Measurements from ENCODE around the gene HLA-DQB1. TPM values are rescaled to one million over a fixed set of nuclear protein-coding genes. Genes with fewer than 3 reads are reported as not detected.
"Not testable (repeated sequence)": the region's sequence is repeated elsewhere in the genome, so short reads cannot be mapped to it uniquely, and the experiment has no call there.

Gene HLA-DQB1
- total RNA-seq, 1 experiment from 2014 or later, result not detected

DNA sequence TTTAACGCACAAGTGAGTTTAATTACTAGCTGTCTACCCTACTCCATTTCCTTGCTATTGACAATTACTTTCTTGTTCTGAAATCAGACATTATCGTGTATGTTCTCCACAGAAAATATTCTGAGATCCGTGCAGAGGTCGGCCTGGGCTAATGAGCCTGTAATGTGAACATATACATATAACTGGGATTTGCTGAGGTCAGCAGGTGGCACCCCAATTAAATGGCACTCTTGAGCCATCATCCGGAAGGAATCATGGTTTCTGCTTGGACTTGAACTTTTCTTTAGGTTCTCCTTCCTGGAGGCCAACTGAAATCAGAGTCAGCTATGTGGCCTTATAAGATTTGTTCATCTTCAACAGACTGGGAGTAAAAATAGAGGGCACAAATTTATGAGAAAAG, 3.6 kb downstream of the HLA-DQB1 start:
- no peak for DNase-seq (ENCODE audit: low read depth)

DNA sequence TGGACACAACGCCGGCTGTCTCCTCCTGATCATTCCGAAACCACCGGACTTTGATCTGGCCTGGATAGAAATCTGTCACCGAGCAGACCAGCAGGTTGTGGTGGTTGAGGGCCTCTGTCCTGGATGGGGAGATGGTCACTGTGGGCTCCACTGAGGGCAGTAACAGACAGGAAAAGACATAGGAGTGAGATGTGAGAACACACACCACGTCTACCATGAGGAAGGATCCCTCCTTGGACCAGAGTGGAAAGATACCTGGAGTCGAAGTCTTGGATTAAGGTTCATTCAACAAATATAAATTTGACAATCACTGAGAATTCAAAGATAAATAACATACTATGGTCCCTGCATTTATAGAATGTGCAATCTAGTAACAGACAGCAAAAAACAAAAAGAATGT, 4.4 kb downstream of the HLA-DQB1 start:
- no peak for DNase-seq (ENCODE audit: low read depth)

DNA sequence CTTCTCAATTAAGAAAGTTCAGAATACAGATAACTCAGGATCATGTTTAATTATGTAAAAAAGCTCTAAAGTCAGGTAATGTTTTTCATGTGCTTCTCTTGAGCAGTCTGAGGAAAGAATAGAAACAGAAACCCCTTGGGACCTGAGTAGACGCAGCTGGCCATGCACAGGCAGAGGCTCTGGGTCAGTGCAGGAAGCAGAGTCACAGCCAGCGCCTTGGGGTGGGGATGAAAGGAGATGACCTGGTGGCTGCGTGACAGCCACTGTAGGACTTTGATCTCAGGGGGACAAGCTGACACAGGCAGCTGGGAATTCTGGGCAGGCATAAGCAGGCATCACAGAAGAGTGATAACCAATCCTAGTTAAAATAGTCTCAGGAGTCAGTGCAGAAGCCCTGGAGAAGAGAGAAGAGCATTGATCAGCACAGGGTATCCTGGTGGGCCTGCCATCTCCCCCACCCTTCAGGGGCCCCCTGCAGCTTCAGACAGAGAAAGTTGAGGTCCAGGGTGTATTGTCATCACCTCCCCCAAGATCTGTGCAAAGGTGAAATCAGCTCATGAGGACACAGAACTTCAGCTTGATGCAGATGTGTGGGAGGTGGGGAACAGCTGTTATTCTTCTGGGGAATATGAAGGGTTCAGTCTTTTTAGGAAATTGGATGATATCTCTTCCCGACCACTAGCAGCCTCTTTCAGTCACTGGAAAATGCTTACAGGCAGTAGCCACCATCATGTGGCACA, 6.4 kb downstream of the HLA-DQB1 start:
- no peak for DNase-seq (ENCODE audit: low read depth)

DNA sequence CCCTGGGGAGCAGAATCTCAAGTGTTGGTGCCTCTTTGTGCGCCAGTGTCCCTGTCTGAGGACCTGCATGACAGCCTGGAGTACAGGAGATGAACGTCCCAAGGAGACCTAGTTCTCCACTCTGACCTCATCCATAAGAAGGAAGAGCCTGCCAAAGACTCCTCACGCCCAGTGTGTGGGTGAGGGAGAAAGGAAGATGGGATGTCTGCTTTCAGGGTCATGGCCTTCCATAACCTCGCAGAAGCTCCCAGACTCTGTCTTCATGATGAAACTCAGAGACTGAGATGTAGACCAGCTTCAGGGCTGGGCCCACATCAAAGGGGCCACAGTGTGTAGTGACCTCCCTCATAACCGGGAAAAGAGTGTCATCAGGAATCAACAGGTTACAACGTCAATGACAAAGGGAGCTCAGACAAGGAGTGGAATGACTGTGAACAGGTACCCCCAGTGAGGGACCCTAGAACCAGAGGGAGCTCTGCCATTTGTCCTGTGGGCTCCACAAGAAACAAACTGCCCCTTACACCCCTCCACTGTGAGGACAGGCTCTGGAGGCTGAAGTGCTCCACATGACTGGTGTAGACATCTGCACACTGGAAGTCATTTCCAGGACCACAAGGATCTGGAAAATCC, 8.1 kb downstream of the HLA-DQB1 start:
- no peak for DNase-seq (ENCODE audit: low read depth)

DNA sequence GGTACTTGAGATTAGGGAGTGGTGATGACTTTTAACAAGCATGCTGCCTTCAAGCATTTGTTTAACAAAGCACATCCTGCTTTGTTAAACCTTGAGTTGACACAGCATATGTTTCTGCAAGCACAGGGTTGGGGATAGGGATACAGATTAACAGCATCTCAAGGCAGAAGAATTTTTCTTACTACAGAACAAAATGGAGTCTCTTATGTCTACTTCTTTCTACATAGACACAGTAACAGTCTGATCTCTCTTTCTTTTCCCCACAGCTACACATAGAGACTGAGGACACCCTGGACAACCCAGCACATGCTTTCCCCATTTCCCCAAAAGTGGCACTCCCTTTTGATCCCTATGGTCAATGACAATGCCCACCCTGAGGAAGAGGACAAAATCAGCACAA, 8.6 kb downstream of the HLA-DQB1 start:
- not testable (repeated sequence) for DNase-seq (ENCODE audit: low read depth)

DNA sequence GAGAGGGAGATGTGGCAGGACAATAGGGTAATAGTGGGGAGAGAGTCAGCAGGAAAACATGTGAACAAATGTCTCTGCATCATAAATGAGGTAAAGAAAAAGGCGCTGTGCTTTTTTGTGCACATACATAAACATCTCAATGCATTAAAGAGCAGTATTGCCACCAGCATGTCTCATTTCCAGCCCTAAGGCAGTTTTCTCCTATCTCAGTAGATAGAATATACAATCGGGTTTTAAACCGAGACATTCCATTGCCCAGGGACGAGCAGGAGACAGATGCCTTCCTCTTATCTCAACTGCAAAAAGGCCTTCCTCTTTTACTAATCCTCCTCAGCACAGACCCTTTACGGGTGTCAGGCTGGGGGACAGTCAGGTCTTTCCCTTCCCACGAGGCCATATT, 9.1 kb downstream of the HLA-DQB1 start:
- DNase-seq (ENCODE audit: low read depth), result not testable (repeated sequence)

DNA sequence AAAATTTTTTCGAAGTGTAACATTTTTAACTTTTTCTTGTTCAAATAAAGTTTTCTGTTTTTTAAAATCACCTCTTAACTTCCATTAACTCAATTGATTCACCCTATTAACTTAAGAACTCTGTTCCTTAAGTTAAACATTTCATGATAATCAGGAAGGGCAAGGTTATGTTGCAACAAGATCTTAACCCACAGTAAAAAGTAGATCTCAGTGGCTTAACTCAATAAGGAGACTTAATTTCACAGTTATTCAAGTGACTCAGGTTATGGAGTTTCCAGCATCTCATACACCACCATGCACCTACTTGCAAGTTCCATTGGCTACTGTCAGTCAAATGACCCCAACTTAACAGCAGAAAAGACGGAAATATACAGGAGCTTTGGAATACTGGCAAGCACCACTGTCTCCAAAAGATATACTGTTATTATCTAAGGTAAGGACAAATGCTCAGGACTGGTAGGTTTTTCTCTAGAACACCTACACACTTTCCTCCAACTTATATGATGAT, 11.2 kb downstream of the HLA-DQB1 start:
- no peak for DNase-seq (ENCODE audit: low read depth)

DNA sequence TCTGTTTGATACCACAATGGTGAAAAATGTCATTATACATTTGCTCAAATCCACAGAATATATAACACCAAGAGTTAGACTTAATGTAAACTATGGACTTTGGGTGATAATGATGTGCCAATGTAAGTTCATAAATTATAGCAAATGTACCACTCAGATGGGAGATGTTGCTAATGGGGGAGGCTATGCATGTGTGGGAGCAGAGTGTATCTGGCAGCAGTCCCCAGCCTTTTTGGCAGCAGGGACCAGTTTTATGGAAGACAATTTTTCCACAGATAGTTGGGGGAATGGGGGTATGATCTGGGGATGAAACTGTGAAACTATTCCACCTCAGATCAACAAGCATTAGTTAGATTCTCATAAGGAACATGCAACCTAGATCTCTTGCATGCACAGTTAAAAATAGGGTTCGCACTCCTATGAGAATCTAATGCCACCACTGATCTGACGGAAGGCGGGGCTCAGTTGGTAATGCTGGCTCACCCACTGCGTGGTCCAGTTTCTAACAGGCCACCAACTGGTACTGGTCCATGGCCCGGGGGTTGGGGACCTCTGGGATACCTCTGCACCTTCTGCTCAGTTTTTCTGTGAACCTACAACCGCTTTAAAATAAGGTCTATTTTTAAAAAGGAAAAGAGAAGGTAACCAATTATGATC, 21.3 kb downstream of the HLA-DQB1 start:
- no peak for DNase-seq (ENCODE audit: low read depth)

DNA sequence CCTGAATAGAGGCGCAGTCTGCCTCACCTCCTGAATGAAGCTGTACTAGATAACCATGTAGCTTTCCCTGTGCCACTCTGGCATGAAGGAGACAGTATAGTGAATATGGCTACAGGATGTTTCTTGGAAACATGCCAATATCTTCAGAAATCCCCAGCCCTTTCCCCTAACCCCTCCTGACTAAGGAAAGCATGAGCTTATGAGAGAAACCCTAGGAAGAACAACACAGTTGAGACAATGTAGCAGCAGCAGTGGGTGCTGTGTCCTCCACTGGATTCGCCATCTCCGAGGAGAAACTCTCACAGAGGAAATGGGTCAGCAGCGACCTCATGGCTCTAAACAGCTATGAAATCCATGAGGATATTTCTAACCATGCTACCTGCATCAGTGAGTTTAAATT, 22.6 kb downstream of the HLA-DQB1 start:
- no peak for DNase-seq (ENCODE audit: low read depth)

DNA sequence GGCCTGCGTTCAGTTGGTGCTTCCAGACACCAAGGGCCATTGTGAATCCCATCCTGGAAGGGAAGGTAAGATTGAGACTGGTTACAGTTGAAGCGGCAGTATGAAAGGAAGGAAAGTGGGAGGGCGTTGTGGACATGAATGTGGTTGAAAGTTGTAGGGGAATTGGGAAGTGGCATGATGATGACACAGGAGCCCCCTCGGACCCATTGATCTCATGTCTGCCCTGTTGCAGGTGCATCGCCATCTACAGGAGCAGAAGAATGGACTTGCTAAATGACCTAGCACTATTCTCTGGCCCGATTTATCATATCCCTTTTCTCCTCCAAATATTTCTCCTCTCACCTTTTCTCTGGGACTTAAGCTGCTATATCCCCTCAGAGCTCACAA, 23.7 kb downstream of the HLA-DQB1 start:
- DNase-seq (ENCODE audit: low read depth), result no peak

DNA sequence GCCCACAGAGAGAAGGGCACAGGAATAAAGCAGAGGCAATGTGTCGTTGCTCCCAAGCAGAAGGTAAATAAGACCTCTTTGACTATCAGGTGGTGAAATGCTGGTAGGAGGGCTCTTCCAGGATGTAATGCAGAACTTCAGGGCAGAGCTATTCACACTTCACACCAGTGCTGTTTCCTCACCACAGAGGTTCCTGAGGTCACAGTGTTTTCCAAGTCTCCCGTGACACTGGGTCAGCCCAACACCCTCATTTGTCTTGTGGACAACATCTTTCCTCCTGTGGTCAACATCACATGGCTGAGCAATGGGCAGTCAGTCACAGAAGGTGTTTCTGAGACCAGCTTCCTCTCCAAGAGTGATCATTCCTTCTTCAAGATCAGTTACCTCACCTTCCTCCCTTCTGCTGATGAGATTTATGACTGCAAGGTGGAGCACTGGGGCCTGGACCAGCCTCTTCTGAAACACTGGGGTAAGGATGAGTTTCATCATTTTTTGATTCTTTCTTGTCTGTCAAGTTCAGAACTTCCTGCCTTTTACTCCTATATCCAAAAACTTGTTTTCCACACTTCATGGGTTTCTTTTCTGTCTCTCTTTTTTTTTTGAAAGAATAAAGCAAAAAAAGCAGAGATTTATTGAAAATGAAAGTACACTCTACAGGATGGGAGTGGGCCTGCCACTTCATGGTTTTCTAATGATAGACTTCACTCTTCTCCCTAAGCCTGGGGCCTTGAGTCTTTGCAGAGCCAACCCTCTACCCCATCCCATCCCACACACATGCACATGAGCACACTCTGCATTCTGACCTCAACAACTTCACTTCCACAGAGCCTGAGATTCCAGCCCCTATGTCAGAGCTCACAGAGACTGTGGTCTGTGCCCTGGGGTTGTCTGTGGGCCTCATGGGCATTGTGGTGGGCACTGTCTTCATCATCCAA, 24.4 kb downstream of the HLA-DQB1 start:
- not testable (repeated sequence) for DNase-seq (ENCODE audit: low read depth)

DNA sequence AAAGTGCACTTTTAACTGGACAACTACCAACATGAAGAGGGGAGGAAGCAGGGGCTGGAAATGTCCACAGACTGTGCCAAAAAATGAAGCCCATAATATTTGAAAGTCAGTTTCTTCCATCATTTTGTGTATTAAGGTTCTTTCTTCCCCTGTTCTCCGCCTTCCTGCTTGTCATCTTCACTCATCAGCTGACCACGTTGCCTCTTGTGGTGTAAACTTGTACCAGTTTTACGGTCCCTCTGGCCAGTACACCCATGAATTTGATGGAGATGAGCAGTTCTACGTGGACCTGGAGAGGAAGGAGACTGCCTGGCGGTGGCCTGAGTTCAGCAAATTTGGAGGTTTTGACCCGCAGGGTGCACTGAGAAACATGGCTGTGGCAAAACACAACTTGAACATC, 25.3 kb downstream of the HLA-DQB1 start:
- DNase-seq (ENCODE audit: low read depth), result no peak

DNA sequence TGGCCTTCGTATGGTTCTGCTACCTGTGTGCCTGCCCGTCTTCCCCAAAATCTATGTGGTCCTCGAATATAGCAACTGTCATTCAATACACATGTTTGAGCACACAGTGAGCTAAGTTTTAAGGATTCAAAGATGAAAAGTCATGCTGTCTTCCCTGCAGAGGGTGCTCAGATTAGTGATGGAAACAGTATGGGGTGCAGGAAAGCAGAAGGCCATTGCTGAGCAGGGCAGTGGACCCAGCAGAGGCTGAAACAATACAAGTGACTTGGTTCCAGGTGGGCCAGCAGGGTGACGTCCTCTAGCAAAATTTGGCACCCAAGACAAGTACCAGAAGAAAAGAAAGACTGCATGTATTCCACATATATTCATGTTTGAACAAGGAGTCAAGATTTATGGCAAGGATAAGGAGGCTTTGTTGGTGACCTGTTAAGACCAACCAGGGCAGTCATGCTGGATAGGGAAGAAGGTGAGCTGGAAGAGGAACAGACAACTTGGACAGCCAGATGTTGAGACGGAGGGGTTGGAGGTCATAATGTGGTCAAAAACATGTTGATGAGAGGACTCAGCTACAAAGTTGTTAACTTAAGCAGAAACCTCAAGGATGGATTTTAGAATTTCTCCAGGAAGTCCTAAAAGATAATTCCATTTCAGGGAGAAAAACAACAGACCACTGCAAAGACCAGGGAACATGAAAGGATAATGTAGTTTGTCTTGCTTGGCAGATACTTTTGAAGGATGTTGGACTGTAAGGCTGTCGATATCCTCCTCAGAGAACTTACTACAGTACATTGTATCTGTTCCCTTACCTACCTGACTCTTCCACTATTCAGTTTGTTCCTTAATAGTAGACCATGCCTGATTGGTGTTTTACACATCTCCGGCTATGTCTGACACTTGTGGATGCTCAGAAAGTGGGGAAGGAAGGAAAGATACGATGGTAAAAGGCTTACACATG, 26.7 kb downstream of the HLA-DQB1 start:
- DNase-seq (ENCODE audit: low read depth), result no peak

DNA sequence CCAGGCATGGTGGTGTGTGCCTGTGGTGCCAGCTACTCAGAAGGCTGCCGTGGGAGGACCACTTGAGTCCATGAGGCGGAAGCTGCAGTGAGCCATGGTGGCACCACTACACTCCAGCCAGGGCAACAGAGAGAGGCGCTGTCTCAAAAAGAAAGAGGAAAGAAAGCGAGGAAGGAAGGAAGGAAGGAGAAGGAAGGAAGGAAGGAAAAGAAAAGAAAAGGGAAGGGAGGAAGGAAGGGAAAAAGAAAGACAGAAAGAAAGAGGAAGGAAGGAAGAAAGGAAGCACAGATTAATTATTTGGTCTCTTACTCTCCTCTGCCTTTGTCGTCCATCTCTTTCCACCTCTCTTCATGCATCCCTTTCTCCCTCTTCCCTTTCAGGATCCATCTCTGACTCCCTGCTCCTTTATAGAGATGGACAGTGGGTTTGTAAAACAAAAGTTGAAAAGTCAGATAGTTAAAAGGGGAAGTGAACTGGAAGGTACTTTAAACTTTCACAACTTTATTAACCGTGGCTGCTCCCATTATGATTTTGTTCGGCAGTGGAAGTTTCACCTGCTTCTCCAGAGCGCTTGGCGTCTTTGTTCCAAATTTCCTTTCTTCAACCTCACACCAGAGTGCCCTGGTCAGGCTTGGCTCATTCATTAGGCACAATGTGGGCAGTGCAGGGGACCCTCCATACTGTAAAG, 27.8 kb downstream of the HLA-DQB1 start:
- no peak for DNase-seq (ENCODE audit: low read depth)

DNA sequence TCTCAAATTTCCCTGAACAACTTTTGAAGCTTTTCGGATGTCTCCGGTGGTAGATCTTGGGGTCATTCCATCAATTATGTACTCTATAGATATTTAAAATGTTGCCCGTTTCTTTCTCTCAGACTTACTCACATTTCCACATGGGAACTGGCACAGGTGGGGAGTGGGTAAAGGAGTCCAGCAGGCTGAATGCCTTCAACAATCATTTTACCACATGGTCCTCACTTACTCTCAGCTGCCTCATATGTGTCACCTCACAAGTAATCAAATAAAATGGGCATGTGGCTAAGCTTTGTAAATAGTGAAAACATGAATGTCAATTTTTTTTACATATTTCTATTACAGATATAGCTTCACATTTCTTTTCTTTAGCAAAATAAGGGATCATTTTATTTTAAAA, 28.6 kb downstream of the HLA-DQB1 start:
- no peak for DNase-seq (ENCODE audit: low read depth)

DNA sequence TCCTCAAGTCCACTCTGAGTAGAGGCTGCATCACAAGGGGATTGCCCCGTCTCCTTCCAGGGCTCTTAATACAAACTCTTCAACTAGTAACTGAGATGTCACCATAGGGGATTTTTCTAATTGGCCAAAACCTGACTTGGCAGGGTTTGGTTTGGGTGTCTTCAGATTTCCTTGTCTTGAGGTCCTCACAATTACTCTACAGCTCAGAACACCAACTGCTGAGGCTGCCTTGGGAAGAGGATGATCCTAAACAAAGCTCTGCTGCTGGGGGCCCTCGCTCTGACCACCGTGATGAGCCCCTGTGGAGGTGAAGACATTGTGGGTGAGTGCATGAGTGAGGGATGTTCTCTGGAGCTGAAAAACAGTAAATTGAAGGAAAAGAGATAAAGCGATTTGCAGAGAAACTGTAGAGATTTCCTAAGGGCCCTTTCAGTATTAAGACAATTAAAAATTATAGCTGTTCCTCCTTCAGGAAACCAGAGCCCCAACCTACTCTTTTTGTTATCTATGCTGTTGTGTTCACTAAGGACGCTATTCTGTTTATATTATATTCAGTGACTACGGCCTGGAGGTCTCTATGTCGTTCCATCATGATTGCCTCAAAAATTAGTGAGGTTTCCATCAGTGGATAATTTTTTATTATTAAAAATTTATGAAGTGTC, 29.1 kb downstream of the HLA-DQB1 start, which contains the start of gene HLA-DQA1:
Gene HLA-DQA1 (plus strand): TSS at position 188 of the 662 bp plus-strand sequence. CDS start 53 bp downstream, at position 241.
- no peak for DNase-seq (ENCODE audit: low read depth)

DNA sequence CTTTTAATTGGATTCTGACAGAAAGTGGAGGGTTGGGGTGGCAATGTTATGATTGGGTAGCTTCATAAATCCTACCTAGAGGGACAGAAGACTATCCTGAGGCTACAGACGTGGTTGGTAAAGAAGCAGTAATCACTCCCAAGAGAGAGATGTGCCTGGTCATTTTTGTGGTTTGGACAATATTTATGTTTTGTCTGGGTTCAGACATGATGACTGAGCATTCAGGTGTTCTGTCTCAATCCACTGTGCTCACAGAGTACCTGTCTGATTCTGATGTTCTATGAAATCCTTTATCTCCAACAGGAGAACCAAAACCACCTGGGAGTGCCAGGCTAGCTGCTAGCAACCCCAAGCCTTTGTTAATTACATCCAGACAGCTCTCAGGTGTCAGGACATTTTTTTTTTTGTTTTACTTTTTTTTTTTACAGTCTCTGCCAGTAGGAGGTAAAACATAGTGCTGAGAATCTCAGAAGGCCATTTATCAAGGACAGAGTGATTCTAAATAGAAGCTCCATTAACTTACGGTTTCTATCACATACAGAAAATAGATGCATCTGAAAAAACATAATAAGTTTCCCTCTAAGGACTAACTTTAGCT, 30.8 kb downstream of the HLA-DQB1 start:
- DNase-seq (ENCODE audit: low read depth), result no peak

DNA sequence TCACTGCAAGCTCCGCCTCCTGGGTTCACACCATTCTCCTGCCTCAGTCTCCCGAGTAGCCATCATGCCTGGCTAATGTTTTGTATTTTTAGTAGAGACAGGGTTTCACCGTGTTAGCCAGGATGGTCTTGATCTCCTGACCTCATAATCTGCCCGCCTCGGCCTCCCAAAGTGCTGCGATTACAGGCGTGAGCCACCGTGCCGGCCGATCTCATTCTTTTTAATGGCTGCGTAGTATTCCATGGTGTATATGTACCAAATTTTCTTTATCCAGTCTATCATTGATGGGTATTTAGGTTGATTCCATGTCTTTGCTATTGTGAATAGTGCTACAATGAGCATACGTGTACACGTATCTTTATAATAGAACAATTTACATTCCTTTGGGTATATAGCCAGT, 36.7 kb downstream of the HLA-DQB1 start:
- not testable (repeated sequence) for DNase-seq (ENCODE audit: low read depth)

DNA sequence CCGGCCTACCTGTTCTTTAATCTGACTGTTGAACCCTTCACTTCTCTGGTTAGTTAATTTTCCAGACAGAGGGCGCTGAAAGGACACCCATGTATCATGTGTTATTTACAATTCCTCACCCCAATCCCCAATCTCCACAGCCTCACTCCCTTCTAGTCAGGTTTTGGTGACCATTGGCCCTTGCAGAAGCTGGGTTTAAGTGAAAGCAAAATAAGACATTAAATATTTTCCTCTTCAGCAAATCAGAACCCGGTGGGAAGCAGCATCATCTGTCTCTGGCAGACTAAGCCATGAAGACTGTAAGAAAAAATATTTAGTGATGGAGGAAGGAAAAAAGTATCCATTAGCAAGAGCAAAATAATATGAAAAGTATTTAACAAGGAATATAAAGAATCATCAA, 38.6 kb downstream of the HLA-DQB1 start:
- DNase-seq (ENCODE audit: low read depth), result no peak

Measured in RPMI7951 (cell line).